Measurements from ENCODE around the gene TMEM106A. TPM values are rescaled to one million over a fixed set of nuclear protein-coding genes. Genes with fewer than 3 reads are reported as not detected.

The TMEM106A gene
- total and polyA plus RNA-seq, 9 of the 15 experiments (the other 6 are each of a cell fraction or from before 2014, with no cell fraction given) = 0.03 to 0.29 (median 0.15) TPM

- peaks cover 3 to 8% of the 10 kb centered on the region in 2 experiments; a peak in 3 of 5 replicates for H3K4me1 ChIP-seq (replicated peaks in 1 of 2; ENCODE audit: control insufficient read depth in 2 of 2, insufficient read depth in 2 of 2, low read length in 2 of 2)
- DNase-seq (ENCODE audit: extremely low read depth in 1 of 4, low spot score in 3 of 4) (peak; percentile 30 to 59 (median 54)), FAIRE-seq (no peak), ATAC-seq (peak; percentile 37)
- H3K27ac ChIP-seq (ENCODE audit: extremely low read depth, low read depth, low read length) = peak overlapping the region; percentile 92; the same call in 2 of the 3 replicates
- no peaks in the 10 kb centered on the region for H4K20me1 ChIP-seq (replicated peaks; ENCODE audit: control insufficient read depth, insufficient read depth, low read length)
- CTCF ChIA-PET (ENCODE audit: low intra/inter-chr PET ratio) = no interaction called here
- BruUV-seq (replicated peaks) = no TSS peak
- intact Hi-C loops (cut with micrococcal nuclease) = no loop called here
- H3K27me3 ChIP-seq (ENCODE audit: control insufficient read depth in 2 of 2, insufficient read depth in 2 of 2, low read length in 2 of 2) = no peaks in the 10 kb centered on the region
- peak overlapping the region; percentile 88 to 91 for H3K9ac ChIP-seq (ENCODE audit: insufficient read depth in 1 of 2, low read depth in 2 of 2, low read length in 2 of 2)
- H3K4me3 ChIP-seq = peak overlapping the region; percentile 84
- POLR2A ChIA-PET = interaction anchor here (0.6 to 2.0 kb wide), 15 partner anchors 9 to 172 kb away, joined by 3 to 28 read pairs (median 4); partner anchors contain the start of genes BRCA1 and RPL27
- H3K4me2 ChIP-seq (ENCODE audit: insufficient read depth, low read length) = peak overlapping the region; percentile 89
- no peaks in the 10 kb centered on the region for H3K36me3 ChIP-seq (ENCODE audit: control insufficient read depth, insufficient read depth, low read length)
- in situ Hi-C loops (cut with MboI) = no loop called here
- H3K9me3 ChIP-seq (replicated peaks; ENCODE audit: control insufficient read depth, insufficient read depth, low read depth, low read length) = no peaks in the 10 kb centered on the region
- no peaks in the 10 kb centered on the region for H3K9me1 ChIP-seq (ENCODE audit: control insufficient read depth, insufficient read depth, low read length)
- WGBS (ENCODE audit: insufficient coverage, low coverage, missing lambda C conversion rate) = under 1% methylated on average over 28 of the region's 29 CpGs
- peak overlapping the region; percentile 95 for H2AFZ ChIP-seq (ENCODE audit: low read depth, low read length)
- H3K79me2 ChIP-seq (ENCODE audit: control insufficient read depth, insufficient read depth, low read length) = peaks cover 48% of the 10 kb centered on the region
- 0 out of 3 replicates have a peak, but pooled peaks of 1 of the 2 experiments have one; percentile 6 for TF ChIP-seq CBX3 (IDR thresholded peaks at IDR 0.05; ENCODE audit: borderline replicate concordance in 1 of 2, low read length in 2 of 2)
- no peak for TF ChIP-seq ZNF695 (CRISPR knock-in tag; IDR thresholded peaks at IDR 0.05)
- TF ChIP-seq FOXP1 (CRISPR knock-in tag; IDR thresholded peaks at IDR 0.05) = 0 out of 2 replicates have a peak, but pooled peaks have one; percentile 47
- TF ChIP-seq PPARD (CRISPR knock-in tag; IDR thresholded peaks at IDR 0.05) = no peak
- TF ChIP-seq SMC3 (conservative IDR thresholded peaks at IDR 0.05; ENCODE audit: insufficient read depth, low read depth, low read length) = no peak
- TF ChIP-seq HDAC2 (IDR thresholded peaks at IDR 0.05) = no peak
- TF ChIP-seq RBBP5 (IDR thresholded peaks at IDR 0.05; ENCODE audit: borderline replicate concordance, insufficient read depth, low read length, poor library complexity, severe bottlenecking) = peak; percentile 82
- TF ChIP-seq SMAD2 (IDR thresholded peaks at IDR 0.05; ENCODE audit: low read depth, low read length) = no peak
- no peak for TF ChIP-seq NELFE (IDR thresholded peaks at IDR 0.05; ENCODE audit: insufficient read depth, insufficient read length)
- peak in 1 of 3 experiments; percentile 66 for TF ChIP-seq YY1 (IDR thresholded peaks at IDR 0.05; ENCODE audit: borderline replicate concordance in 1 of 3, control insufficient read depth in 1 of 3, extremely low read depth in 1 of 3, insufficient read depth in 3 of 3, insufficient read length in 1 of 3, insufficient replicate concordance in 2 of 3, low read depth in 1 of 3, low read length in 2 of 3)
- TF ChIP-seq JUN (IDR thresholded peaks at IDR 0.05; ENCODE audit: borderline replicate concordance, low read depth, low read length) = no peak
- 0 out of 2 replicates have a peak, but pooled peaks have one; percentile 18 for TF ChIP-seq JUN (CRISPR knock-in tag; IDR thresholded peaks at IDR 0.05; ENCODE audit: borderline replicate concordance)
- TF ChIP-seq ID3 (CRISPR knock-in tag; IDR thresholded peaks at IDR 0.05) = no peak
- peak; percentile 73 for TF ChIP-seq ID3 (tag; IDR thresholded peaks at IDR 0.05)
- TF ChIP-seq FOXA3 (CRISPR knock-in tag; conservative IDR thresholded peaks at IDR 0.05 in 1 of 2, IDR thresholded peaks at IDR 0.05 in 1 of 2) = peak in 1 of 2 experiments; percentile 83; a peak in 1 of 4 replicates
- TF ChIP-seq ZNF740 (CRISPR knock-in tag; IDR thresholded peaks at IDR 0.05) = peak; percentile 58
- TF ChIP-seq ZNF740 (tag; IDR thresholded peaks at IDR 0.05) = peak in 1 of 2 experiments; percentile 52; a peak in 1 of 4 replicates
Observed at GRCh38 chr17:43169561-43170139, 42.0 kb upstream of the TMEM106A start.

Data from K562 (cell line).